Activated CD8-positive, alpha-beta memory T cell treated with anti-CD3 and anti-CD28 coated beads for 1 hour (primary cell): ENCODE measurements around the gene CSRNP3.

ENCODE experiments used
- DNase-seq, 2 donors: peaks; one replicate each; pipeline ENCODE4 v3.0.0-alpha.2; 2020; ENCODE audit warnings: low read depth in 1 of 2; ENCODE audit errors: extremely low read depth in 1 of 2

The CSRNP3 gene

GRCh38 chr2:165675551-165675968, 206.1 kb downstream of the CSRNP3 start:
- DNase-seq = no peak

- no peak for DNase-seq
These were observed 209.4 kb downstream of the CSRNP3 start for GRCh38 chr2:165678882-165679281.

DNA sequence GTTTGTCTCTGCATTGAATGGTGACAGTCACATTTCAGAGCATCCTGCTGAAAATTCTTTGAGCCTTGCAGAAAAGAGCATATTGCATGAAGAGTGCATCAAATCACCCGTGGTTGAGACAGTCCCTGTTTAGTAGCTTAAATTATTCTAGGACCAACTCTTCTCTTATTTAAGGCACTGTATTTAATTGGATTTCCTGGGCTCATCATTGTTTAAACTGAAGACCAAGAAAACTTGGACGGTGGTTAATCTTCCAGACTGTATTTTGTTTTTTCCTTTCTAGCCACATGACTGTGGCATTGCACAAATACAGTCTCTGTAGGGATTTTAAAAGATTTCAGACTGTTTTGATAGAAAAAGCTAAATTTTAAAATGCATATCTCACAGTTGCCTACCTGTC, 210.1 kb downstream of the CSRNP3 start:
- no peak for DNase-seq

DNA sequence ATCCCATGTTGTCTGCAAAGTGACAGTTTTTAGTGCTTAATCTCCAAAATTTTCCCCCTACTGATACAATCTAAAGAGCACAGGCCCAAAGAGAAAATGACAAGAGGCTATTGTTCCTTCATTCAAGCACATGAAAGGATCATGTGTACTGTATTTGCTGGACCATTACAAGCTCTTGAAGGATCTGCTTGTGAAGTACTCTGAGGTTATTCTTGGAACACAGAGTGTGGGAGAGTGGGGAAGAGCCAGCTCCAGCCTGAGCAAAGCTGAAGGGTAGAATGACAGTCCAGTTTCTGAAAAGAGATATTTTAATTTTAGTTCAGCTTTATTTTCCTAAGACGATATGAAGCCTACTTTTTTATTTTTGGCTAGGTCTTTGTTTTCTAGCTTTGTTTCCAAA, 212.3 kb downstream of the CSRNP3 start:
- no peak for DNase-seq

GRCh38 chr2:165682546-165682945, 213.0 kb downstream of the CSRNP3 start:
- no peak for DNase-seq

DNA sequence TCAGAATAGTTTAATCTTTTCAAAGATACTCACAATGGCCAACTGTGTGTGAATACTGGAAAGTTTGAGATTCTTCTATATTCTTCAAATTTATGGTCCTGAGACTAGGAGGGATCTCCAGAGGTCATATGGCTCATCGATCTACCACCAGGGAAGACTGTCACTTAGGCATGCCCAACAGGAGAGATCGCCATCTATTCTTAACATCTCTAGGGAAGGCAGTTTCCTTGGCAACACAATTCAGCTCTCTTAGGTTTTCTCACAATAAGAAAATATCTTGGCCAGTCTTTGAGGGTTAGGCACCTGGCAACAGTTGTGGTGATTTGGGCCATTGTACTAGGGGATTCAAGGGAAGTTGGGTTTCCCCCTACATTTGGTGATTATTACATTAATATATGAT, 217.3 kb downstream of the CSRNP3 start:
- no peak for DNase-seq

GRCh38 chr2:165687426-165688002, 218.0 kb downstream of the CSRNP3 start:
- DNase-seq = no peak

DNA sequence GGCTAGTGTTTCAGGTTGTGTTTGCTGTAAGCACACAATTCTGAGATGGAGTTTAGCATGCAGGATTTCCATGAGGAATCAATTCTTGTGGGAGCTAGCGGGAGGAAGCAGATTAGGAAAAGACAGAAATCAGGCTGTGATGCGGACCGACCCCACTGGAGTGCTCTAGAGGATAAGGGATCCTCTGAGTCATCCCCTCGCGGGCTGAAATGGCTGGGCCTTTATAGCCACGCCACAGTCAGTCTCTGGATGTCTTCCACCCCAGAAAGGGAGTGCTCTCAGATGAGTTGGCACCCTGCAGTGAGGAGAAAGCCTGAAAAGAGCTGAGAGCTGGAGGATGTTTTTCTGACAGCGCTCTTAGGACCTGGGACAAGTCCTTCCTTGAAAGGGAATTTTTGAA, 222.1 kb downstream of the CSRNP3 start:
- DNase-seq = no peak

DNA sequence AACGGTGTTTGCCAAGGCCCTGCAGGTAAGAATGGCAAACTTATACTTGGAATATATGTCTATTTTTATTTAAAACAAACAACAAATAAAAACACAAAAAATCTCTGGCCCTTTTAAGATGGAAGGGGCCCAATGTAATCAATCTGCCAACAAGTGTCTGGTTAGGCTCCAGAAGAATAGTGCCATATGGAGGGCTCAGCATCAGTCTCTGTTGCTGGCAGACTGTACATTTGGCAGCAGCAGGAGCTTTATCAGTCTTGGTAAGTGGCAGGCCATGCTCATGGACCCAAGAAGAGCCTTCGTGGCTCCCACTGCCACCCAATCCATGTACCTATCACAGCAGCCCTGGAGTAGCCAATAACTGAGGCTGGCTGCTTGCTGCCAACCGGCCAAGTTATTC, 223.4 kb downstream of the CSRNP3 start:
- DNase-seq = no peak

- DNase-seq = no peak
These were observed 224.3 kb downstream of the CSRNP3 start for GRCh38 chr2:165693838-165694237.

DNA sequence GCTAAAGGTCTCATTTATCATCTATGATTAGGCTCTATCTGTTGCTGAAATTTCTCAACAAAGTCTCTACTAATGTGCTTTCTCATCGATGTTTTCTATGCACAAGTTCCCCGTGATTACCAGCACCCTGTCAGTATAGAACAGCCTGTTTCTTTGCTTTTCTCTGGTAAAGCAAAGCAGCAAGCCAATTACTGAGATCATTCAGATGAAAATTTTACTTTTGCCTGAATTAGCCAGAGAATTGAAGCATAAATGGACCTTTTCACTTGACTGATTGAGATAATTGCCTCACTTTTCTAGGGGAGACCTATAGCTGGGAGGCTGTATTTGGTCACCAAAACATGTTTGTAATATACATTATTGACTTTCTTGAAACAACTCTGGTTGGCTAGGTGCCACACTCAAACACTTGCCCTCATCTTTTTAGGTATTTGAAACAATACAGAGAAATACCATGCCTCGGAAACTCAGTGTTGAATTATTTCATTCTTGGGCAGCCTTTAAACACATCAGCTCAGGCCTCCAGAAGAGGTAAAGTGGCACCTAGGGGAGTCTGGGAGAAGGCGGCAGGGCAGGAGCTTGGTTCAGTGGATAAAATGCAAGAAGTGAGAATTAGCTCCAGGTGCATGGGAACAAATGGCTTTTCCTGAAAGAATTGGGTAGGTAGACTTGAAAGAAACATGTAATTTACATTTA, 228.4 kb downstream of the CSRNP3 start:
- DNase-seq = no peak

DNA sequence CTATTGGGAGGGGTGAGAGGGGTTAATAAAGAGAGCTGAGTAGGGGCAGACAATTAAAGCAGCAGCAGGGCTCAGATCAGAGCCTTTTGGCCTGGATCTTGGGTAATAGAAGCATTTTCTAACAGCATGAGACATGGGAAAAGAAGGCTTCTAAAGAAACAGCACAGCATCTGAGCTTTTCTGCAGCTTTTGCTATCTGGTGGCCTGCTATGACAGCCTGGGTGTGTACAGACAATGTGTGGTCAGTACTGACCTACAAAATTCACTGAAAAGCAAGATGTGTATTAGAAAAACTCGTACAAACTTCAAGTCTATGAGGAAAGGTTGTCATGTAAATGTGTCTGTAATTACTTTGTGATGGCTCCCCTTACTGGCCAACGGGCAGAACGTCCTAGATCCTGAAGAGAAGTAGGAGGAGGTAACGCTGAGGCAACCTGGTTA, 229.0 kb downstream of the CSRNP3 start:
- no peak for DNase-seq

DNA sequence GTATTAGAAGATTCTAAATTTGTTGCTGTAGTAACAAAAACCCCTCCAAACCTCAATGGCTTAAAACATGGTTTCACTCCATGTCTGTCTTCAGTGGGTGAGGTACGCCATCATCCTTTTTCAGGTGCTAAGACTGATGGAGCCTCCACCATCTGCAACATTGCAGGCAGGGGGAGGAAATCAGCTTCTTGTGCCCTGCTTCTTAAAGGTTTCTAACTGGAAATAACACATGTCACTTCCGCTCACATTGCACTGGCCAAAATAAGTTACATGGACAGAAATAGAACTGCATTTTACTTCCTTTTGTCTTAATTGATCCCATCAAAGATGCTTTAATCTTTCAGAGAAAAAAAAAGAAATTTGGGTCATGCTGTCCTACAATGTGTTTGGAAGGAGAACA, 230.4 kb downstream of the CSRNP3 start:
- DNase-seq = no peak

- DNase-seq = no peak
These were observed 231.0 kb downstream of the CSRNP3 start for GRCh38 chr2:165700531-165700930.

DNA sequence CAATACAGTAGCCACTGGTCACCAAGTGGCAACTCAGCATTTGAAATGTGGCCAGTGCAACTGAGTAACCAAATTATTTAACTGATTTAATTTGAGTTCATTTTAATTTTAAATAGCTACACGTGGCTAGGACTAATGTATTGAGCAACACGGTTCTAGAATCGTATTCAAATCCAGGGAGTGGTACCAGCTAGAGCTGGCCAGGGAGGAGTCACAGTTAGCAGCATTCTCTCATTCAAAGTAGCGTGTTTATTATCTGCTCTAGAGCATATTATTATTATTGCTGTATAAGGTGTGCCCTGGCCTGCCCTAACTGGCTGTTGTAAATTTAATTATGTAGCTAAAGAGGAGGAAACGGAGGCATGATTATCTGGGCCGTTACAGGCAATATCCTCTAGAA, 231.6 kb downstream of the CSRNP3 start:
- no peak for DNase-seq

DNA sequence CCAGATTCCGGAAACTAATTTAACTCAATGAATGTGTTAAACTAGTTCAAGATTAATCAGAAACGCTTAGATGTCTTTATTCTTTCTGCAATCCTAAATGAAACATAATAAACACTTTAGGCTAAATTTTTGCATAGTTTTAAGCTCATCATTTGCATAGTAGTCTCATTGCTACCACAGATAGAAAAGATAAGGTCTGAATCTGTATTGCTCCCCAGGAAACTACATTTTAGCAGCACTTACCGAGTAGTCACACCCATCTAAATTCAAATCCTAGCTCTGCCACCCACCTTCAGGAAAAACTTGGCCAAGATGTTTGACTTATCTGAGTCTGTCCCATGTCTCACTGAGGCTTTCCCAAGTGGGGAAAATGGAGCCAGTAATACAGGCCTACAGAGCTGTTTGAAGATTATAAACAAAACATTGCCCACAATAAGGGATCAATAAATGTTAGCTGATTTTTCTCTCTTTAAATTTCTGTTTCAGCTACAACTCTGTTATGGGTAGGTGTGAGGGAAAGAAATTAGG, 237.5 kb downstream of the CSRNP3 start:
- no peak for DNase-seq

DNA sequence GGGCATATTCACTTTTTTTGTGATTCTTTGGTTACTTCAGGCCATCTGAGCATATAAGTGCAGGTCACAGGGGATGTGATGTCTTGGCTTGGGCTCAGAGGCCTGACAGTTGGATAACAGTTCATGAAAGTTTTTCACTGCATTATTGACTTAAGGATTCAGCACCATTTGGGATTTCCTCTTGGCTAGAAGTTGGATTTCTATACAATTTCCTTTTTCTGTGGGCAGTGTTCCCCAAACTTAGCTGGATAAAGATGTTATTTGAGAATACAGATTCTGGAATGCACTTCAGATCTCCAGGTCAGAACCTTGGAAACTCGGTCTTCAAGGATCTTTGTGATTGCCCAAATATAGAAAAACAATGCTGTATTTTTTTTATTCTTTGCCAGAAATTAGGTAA, 246.6 kb downstream of the CSRNP3 start:
- DNase-seq = no peak

GRCh38 chr2:165718610-165719210, 249.2 kb downstream of the CSRNP3 start:
- DNase-seq = no peak

DNA sequence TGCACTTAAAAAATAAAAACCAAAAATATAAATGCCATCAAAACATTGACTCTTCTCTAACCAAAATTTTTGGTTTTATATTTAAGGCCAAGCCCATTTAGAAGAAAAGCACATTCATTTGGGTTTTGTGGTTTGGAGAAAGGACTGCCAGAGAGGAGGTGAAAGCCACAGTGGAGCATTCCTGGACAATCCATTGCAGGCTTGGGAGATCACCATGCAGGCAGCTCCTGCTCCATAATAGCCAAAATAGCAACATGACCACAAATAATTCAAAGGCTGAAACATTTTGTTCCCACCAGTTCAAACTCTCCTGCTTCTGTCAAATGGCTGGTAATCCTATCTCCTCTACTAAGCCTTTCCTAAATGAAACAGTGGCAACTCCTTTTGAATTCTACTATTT, 251.0 kb downstream of the CSRNP3 start:
- no peak for DNase-seq

DNA sequence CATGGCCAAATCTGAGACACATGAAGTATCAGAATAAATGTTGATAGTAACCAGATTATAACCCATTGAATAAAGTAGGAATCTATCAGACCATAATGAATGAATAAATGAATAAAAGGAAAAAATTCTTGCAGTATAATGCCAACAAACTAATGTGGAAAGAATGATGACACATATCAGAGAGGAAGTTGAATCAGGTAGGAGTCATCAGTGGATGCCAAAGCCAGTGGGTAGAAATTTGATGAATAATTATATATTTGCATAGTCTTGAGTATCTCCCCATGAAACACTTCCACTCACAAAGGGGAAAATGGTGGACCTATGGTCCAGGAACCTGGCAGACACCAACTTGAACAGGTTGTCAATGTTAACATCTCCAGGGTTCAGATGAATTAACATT, 255.9 kb downstream of the CSRNP3 start:
- DNase-seq = no peak
